ENCODE results near the gene UBN2. TPM values are rescaled to one million over a fixed set of nuclear protein-coding genes. Genes with fewer than 3 reads are reported as not detected.
"Not testable (repeated sequence)": the region's sequence is repeated elsewhere in the genome, so short reads cannot be mapped to it uniquely, and the experiment has no call there.

UBN2 gene
- total RNA-seq, 1 experiment from 2014 or later, result 3.8 TPM

DNA sequence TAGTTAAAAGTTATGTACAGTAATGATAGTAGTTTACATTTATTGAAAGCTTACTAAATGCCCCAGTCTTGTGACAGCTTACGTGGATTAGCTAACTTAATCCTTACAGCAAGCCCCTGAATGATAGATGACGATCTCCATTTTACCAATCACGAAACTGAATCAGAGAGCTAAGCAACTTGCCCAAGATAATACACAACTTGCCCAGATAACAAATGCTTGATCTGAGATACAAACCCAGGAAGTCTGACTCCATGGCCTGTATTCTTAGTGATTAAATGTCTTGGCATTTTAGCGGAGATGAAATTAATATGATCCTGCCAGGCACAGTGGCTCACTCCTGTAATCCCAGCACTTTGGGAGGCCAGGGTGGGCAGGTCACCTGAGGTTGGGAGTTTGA lies 63.2 kb downstream of the UBN2 start:
- no peak overlapping the region for H3K27ac ChIP-seq
- peaks cover 17% of the 10 kb centered on the region for H3K36me3 ChIP-seq
- H3K4me1 ChIP-seq (replicated peaks), result no peaks in the 10 kb centered on the region
- no peaks in the 10 kb centered on the region for H3K9me3 ChIP-seq (replicated peaks)
- H3K27me3 ChIP-seq (replicated peaks), result no peaks in the 10 kb centered on the region
- no peak for DNase-seq (ENCODE audit: low read depth in 1 of 2, low spot score in 2 of 2)
- no peak overlapping the region for H3K4me3 ChIP-seq

DNA sequence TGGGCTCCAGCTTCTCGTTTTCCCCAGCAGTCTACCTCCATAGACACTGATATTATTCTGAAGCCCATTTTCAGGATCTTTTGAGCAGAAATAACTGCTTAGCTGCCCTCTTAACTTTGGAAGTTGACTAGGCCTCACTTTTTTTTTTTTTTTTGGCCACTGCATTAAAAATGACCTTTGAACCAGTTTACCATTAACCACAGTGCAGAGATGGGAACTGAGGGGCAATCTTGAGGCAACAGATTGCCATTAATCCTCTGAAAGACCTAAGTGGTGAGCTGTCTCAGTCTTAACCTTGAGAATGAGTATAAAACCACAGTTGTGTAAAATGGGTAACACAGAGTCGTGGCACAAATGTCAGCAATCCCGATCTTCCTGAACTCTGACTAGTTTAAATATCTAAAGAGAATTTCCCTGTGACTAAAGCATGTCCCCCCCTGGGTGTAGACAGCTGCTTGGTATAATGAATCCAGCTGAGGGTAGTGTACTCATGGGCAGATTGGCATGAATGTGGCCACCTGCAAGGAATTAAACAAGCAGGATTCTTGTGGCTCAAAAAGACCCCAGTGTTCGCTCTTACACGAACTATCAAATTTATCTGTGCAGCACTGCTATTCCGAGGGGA lies 64.0 kb downstream of the UBN2 start:
- DNase-seq (ENCODE audit: low read depth in 1 of 2, low spot score in 2 of 2), result no peak
- Histone ChIP-seq H3K36me3 (peaks cover 18% of the 10 kb centered on the region), H3K27me3 (replicated peaks) (no peaks in the 10 kb centered on the region), H3K4me3 (no peak overlapping the region), H3K27ac (no peak overlapping the region), H3K9me3 (replicated peaks) (no peaks in the 10 kb centered on the region), H3K4me1 (replicated peaks) (no peaks in the 10 kb centered on the region)

DNA sequence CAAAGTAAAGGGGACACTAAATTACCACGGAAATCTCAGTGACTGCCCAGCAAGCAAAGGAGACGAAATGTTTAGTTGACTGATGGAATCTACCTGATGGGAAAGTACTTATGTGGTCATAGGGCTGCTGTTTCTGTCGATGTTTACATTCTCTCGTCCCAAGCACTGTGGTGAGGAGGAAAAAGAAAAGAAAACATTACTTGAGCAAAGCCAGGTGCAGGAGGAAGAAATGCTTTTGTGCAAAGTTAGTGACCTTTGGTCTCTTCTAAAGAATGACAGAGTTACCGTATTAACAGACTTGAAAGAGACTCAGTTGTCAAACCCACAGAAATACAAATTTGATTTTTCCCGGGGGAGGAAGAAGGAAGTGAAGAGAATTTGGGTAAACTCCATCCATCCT lies 66.8 kb downstream of the UBN2 start:
- DNase-seq (ENCODE audit: low read depth in 1 of 2, low spot score in 2 of 2), result no peak
- Histone ChIP-seq H3K4me3 (no peak overlapping the region), H3K9me3 (replicated peaks) (no peaks in the 10 kb centered on the region), H3K27me3 (replicated peaks) (no peaks in the 10 kb centered on the region), H3K36me3 (peaks cover 18% of the 10 kb centered on the region), H3K4me1 (replicated peaks) (no peaks in the 10 kb centered on the region), H3K27ac (no peak overlapping the region)

DNA sequence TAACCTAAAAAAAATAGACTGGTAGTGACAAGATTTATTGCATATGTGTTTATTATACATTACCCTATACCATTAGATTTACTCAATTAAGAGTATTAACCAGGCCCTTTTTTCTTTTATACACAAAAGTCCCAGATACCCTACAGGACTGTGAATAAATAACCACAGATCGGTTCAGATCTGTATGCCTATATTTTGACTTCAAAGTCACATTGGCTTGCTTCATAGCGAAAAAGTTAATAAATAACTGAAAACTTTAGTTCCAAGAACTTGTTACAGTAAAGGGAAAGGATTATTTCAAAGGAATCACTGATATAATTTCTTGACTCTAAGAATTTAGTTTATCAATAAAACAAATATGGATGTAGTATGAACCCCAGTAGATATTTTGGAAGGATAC lies 68.3 kb downstream of the UBN2 start:
- H3K9me3 ChIP-seq (replicated peaks), result no peaks in the 10 kb centered on the region
- no peaks in the 10 kb centered on the region for H3K4me1 ChIP-seq (replicated peaks)
- no peaks in the 10 kb centered on the region for H3K27me3 ChIP-seq (replicated peaks)
- no peak for DNase-seq (ENCODE audit: low read depth in 1 of 2, low spot score in 2 of 2)
- H3K36me3 ChIP-seq, result peaks cover 14% of the 10 kb centered on the region
- no peak overlapping the region for H3K27ac ChIP-seq
- H3K4me3 ChIP-seq, result no peak overlapping the region

DNA sequence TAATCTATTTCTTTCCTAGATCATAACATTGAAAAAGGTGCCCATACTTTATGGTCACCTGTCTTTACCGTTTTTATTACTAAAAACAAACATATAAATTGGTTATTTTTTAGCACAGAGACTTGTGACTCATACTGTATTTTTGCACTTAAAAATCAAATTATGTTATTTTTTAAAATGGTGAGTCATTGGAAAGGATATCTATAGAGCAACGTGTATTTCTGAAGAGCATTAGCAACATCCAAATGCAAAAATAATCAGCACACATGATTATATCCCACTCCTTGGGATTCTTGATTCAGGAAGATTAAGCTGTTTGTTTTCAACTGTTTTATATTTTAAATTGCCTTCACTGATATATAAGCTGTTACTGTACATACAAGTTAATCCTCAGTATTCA lies 69.4 kb downstream of the UBN2 start:
- Histone ChIP-seq H3K4me3 (no peak overlapping the region), H3K9me3 (replicated peaks) (no peaks in the 10 kb centered on the region), H3K27ac (no peak overlapping the region), H3K4me1 (replicated peaks) (no peaks in the 10 kb centered on the region), H3K36me3 (peaks cover 14% of the 10 kb centered on the region), H3K27me3 (replicated peaks) (no peaks in the 10 kb centered on the region)
- DNase-seq (ENCODE audit: low read depth in 1 of 2, low spot score in 2 of 2), result no peak

DNA sequence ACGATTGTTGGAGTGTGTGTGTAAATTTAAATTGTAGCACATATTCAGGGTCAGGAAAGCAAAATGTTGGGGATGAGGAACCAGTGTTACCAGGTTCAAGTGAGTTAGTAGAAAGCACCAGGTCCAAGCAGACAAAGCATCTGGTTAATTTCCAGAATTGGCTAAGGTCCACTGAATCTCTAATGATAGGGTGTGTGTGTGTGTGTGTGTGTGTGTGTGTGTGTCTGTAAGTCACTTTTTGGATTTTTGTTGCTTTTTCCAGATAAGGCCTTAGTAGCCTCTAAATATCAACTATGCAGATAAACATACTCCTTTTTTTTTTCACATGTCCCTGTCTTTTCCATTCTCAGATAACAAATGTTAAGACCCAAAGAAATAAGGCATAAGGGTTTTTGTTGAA lies 73.5 kb downstream of the UBN2 start:
- H3K27ac ChIP-seq, result no peak overlapping the region
- H3K36me3 ChIP-seq, result no peaks in the 10 kb centered on the region; the same call in 1 of the 2 replicates
- H3K9me3 ChIP-seq (replicated peaks), result no peaks in the 10 kb centered on the region
- H3K27me3 ChIP-seq (replicated peaks), result no peaks in the 10 kb centered on the region
- DNase-seq (ENCODE audit: low read depth in 1 of 2, low spot score in 2 of 2), result no peak
- H3K4me3 ChIP-seq, result no peak overlapping the region
- no peaks in the 10 kb centered on the region for H3K4me1 ChIP-seq (replicated peaks)

DNA sequence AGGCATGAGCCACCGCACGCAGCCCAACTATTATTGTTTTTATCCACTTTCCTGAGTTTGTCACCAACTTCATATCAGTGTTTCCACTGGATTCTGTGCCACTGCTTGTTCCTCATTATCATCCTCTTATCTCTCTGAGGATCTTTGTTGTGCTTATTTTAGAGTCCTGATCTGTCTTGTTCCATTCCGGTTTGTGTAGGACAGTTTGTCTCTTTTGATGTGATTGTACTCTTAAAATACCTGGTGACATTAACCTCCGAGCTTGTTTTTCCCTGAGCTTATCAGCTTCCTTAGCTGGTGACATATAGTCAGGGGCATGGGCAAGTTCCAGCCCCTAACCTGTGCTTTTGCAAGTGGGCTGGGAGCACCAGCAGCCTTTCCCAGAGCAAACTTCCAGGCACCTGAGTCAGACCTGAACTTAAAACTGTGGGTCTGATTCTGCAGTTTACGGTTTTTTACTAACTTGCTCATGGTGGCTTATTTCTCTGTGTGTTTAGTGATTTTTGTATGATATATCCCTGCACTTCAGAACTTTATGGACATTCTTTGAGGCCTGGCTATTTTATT lies 87.0 kb downstream of the UBN2 start:
- Histone ChIP-seq H3K27me3 (replicated peaks) (no peaks in the 10 kb centered on the region), H3K27ac (no peak overlapping the region), H3K4me1 (replicated peaks) (no peaks in the 10 kb centered on the region), H3K36me3 (no peaks in the 10 kb centered on the region), H3K4me3 (no peak overlapping the region), H3K9me3 (replicated peaks) (no peaks in the 10 kb centered on the region)
- no peak for DNase-seq (ENCODE audit: low read depth in 1 of 2, low spot score in 2 of 2)

DNA sequence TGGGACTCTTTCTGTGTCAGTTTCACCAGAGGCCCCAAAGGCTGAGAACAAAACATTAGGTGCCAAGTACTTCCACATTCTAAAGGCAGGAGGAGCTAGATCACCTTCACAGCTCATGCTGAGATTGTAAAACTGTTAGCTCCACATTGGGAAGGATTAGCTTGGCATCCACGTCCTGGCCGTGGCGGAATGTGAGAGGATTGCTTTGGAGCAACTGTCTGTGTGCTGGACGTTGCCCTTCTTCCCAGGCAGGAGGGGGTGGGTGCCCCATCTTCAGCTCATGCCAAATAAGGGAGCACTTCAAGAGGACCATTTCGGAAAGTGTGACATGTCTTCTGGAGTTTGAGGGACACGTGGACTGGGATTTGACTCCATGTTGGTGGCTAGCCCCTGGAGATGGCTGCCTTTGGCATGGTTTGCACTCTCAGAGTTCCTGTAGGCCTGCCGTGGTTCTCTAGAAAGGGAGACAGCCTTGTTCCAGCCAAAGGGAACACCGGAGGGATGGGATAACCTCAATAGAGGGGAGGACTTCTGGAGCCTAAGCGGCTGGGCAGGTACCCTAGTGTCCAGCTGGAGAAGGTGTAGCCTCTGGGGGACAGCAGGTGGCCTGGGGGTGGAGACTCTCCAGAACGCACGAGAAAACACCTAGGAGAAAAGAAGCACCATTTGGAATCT lies 90.2 kb downstream of the UBN2 start:
- H3K4me3 ChIP-seq, result no peak overlapping the region
- H3K4me1 ChIP-seq (replicated peaks), result no peaks in the 10 kb centered on the region
- H3K27me3 ChIP-seq (replicated peaks), result no peaks in the 10 kb centered on the region
- no peak overlapping the region for H3K27ac ChIP-seq
- no peaks in the 10 kb centered on the region for H3K36me3 ChIP-seq
- H3K9me3 ChIP-seq (replicated peaks), result no peaks in the 10 kb centered on the region
- no peak for DNase-seq (ENCODE audit: low read depth in 1 of 2, low spot score in 2 of 2)

DNA sequence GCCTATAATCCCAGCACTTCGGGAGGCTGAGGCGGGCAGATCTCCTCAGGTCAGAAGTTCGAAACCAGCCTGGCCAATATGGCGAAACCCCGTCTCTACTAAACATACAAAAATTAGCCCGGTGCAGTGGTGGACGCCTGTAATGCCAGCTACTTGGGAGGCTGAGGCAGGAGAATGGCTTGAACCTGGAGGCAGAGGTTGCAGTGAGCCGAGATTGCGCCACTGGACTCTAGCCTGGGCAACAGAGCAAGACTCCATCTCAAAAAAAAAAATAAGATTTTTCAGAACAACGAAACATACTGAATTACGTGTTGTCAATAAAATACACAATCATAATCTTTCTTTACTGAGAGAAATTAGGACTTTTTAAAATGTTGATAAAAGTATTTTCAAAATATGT lies 93.7 kb downstream of the UBN2 start:
- H3K27ac ChIP-seq; H3K36me3 ChIP-seq; H3K4me1 ChIP-seq (replicated peaks); DNase-seq (ENCODE audit: low read depth in 1 of 2, low spot score in 2 of 2); H3K4me3 ChIP-seq; H3K9me3 ChIP-seq (replicated peaks); H3K27me3 ChIP-seq (replicated peaks): not testable (repeated sequence)

DNA sequence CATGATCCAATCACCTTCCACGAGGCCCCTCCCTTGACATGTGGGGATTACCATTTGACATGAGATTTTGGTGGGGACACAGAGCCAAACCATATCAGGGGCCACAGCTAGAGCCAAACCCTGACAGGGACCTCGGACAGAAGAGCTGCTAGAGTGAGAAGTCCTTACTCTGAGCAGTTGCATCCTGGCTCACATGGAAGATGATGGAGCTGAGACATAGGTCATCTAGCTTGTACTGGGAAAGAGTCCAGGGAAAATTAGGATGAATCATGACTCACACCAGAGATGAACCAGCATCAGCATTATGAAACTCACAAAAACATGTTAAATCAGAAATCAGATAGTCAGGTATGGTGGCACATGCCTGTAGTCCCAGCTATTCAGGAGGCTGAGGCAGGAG lies 97.3 kb downstream of the UBN2 start:
- no peaks in the 10 kb centered on the region for H3K4me1 ChIP-seq (replicated peaks)
- no peaks in the 10 kb centered on the region for H3K27me3 ChIP-seq (replicated peaks)
- no peak overlapping the region for H3K27ac ChIP-seq
- no peaks in the 10 kb centered on the region for H3K36me3 ChIP-seq
- no peak overlapping the region for H3K4me3 ChIP-seq
- no peak for DNase-seq (ENCODE audit: low read depth in 1 of 2, low spot score in 2 of 2)
- H3K9me3 ChIP-seq (replicated peaks), result no peaks in the 10 kb centered on the region

DNA sequence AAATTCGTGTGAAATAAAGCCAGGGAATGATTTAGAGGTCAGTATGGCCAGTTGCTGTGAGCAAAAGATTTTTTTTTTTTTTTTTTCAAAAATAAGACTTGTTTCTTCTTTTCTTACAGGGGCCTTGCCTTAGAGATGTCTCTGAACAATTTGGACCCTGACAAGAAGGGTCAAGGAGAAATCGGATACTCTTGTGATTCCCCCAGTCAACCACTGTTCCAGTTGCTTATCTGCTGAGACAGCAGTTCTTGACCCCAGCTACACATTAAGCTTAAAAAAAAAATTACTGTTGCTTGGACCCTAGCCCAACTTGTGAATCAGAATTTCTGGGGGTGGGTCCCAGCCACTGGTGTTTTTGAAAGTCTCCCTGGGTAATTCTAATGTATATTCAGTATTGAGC lies 98.1 kb downstream of the UBN2 start:
- Histone ChIP-seq H3K27ac (no peak overlapping the region), H3K36me3 (no peaks in the 10 kb centered on the region), H3K4me3 (no peak overlapping the region), H3K9me3 (replicated peaks) (no peaks in the 10 kb centered on the region), H3K4me1 (replicated peaks) (no peaks in the 10 kb centered on the region), H3K27me3 (replicated peaks) (no peaks in the 10 kb centered on the region)
- no peak for DNase-seq (ENCODE audit: low read depth in 1 of 2, low spot score in 2 of 2)

DNA sequence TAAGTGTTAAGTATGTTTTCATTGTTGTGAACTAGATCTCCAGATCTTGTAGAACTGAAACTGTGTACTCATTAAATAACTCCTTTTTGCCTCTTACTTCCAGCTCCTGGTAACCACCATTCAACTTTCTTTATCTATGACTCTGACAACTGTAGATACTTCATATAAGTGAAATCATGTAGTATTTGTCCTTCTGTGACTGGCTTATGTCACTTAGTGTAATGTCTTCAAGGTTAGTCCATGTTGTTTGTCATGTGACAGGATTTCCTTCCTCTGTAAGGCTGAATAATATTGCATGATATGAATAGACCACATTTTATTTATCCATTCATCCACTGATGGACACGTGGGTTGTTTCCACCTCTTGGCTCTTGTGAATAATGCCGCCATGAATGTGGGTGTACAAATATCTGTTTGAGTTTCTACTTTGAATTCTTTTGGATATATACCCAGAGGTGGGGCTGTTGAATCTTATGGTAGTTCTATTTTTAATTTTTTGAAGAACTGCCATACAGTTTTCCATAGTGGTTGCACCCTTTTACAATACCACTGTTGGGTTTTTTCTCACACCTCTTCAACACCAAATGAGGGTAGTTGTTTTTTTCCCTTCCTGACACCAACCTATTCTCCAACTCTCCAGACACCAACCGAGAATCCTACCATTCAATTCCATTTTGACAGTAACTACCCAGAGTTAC lies 99.4 kb downstream of the UBN2 start:
- H3K36me3 ChIP-seq, result no peaks in the 10 kb centered on the region
- H3K9me3 ChIP-seq (replicated peaks), result no peaks in the 10 kb centered on the region
- H3K4me3 ChIP-seq, result no peak overlapping the region
- no peaks in the 10 kb centered on the region for H3K27me3 ChIP-seq (replicated peaks)
- DNase-seq (ENCODE audit: low read depth in 1 of 2, low spot score in 2 of 2), result no peak
- no peaks in the 10 kb centered on the region for H3K4me1 ChIP-seq (replicated peaks)
- H3K27ac ChIP-seq, result no peak overlapping the region

DNA sequence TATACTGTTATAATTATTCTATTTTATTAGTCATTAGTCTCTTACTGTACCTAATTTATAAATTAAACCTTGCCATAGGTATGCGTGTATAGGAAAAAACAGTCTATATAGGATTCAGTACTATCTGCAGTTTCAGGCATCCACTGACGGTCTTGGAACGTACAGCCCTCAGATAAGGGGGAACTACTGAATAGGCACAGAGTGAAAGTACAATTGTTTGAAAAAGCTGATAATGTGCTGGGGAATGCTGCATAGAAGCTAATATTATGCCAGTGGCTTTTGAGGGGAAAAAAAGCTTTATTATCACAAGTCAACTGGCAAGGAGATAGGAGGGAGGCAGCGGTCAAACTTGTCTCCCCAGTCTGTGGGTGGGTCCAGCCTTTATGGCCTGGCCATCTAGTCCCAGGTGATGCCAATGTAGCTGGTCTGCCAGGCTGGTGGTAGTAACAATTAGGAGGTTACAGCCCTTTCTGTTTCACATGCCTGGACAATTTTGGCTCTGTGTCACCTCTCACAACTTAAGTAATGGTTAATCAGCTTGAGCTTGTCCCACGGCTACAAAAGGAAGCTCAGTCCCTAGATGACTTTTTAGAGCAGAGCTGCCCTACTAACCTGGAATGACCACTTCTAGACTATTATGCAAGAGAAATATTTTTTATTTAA lies 101.8 kb downstream of the UBN2 start:
- H3K4me3 ChIP-seq, result no peak overlapping the region
- no peaks in the 10 kb centered on the region for H3K36me3 ChIP-seq
- H3K27ac ChIP-seq, result no peak overlapping the region
- no peaks in the 10 kb centered on the region for H3K27me3 ChIP-seq (replicated peaks)
- H3K9me3 ChIP-seq (replicated peaks), result no peaks in the 10 kb centered on the region
- H3K4me1 ChIP-seq (replicated peaks), result no peaks in the 10 kb centered on the region
- no peak for DNase-seq (ENCODE audit: low read depth in 1 of 2, low spot score in 2 of 2)

DNA sequence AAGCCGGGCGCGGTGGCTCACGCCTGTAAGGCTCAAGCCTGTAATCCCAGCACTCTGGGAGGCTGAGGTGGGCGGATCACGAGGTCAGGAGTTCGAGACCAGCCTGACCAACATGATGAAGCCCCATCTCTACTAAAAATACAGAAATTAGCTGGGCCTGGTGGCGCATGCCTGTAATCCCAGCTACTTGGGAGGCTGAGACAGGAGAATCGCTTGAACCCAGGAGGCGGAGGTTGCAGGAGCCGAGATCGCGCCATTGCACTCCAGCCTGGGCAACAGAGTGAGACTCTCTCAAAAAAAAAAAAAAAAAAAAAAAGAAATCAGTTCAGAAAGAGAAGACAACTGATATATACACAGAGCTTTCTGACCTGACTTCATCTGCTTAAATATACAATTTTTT lies 102.4 kb downstream of the UBN2 start:
- H3K36me3 ChIP-seq; H3K9me3 ChIP-seq (replicated peaks): not testable (repeated sequence)

More for the DNA sequence above, 102.4 kb downstream of the UBN2 start:
- not testable (repeated sequence) for H3K27ac ChIP-seq; DNase-seq (ENCODE audit: low read depth in 1 of 2, low spot score in 2 of 2); H3K27me3 ChIP-seq (replicated peaks); H3K4me3 ChIP-seq; H3K4me1 ChIP-seq (replicated peaks)
